Neural cell (in vitro differentiated cells): ENCODE data around the gene CFAP61. TPM values are rescaled to one million over a fixed set of nuclear protein-coding genes. Genes with fewer than 3 reads are reported as not detected.

Experiments used
- H2AFZ ChIP-seq: fragments of 200-600, 300-800 bp; sonication (generic), shearing (Covaris generic); 2 replicates; pipeline ENCODE4 v1.6.0; 2014; ENCODE audit warnings: low read depth, mild to moderate bottlenecking, antibody characterized with exemption, low read length, moderate library complexity
- H3F3A ChIP-seq: fragments of 200-600 bp; shearing (Covaris generic); 2 replicates; pipeline ENCODE4 v1.6.1; 2016; ENCODE audit warnings: mild to moderate bottlenecking, moderate library complexity, mixed read lengths, antibody characterized with exemption, low read length; ENCODE audit not compliant: insufficient read depth, poor library complexity, severe bottlenecking
- H3K27ac ChIP-seq: fragments of 200-600, 300-800 bp; sonication (generic), shearing (Covaris generic); 2 replicates; pipeline ENCODE4 v1.5.1; 2014; ENCODE audit warnings: mild to moderate bottlenecking, low read length, moderate library complexity
- H3K27me3 ChIP-seq: fragments of 300-800, 200-600 bp; sonication (generic), shearing (Covaris generic); 2 replicates; pipeline ENCODE4 v1.6.0; 2014; ENCODE audit warnings: mild to moderate bottlenecking, low read depth, low read length, moderate library complexity; ENCODE audit not compliant: insufficient read depth
- H3K36me3 ChIP-seq: fragments of 300-800, 200-600 bp; sonication (generic), shearing (Covaris generic); 2 replicates; pipeline ENCODE4 v1.5.1; 2014; ENCODE audit warnings: mild to moderate bottlenecking, antibody characterized with exemption, low read length, moderate library complexity; ENCODE audit not compliant: insufficient read depth
- H3K4me2 ChIP-seq: fragments of 300-800, 200-600 bp; sonication (generic), shearing (Covaris generic); 2 replicates; pipeline ENCODE4 v1.6.0; 2014; ENCODE audit warnings: mild to moderate bottlenecking, low read length
- H3K4me3 ChIP-seq: fragments of 300-800, 200-600 bp; sonication (generic), shearing (Covaris generic); 2 replicates; pipeline ENCODE4 v1.5.1; 2014; ENCODE audit warnings: mild to moderate bottlenecking, low read length, moderate library complexity
- H3K79me2 ChIP-seq: fragments of 200-600 bp; shearing (Covaris generic); replicated peaks from 2 replicates; pipeline ENCODE4 v1.6.0; 2014; ENCODE audit warnings: mild to moderate bottlenecking, low read length, moderate library complexity; ENCODE audit not compliant: insufficient read depth
- H3K9ac ChIP-seq: fragments of 300-800, 200-600 bp; sonication (generic), shearing (Covaris generic); 2 replicates; pipeline ENCODE4 v1.6.1; 2016; ENCODE audit warnings: mild to moderate bottlenecking, low read length, mixed read lengths
- H3K9me2 ChIP-seq: fragments of 200-600 bp; shearing (Covaris generic); 2 replicates; pipeline ENCODE4 v1.6.1; 2016; ENCODE audit warnings: mild to moderate bottlenecking, low read length, mixed read lengths; ENCODE audit not compliant: insufficient read depth
- H3K9me3 ChIP-seq: fragments of 200-600, 300-800 bp; sonication (generic), shearing (Covaris generic); 2 replicates; pipeline ENCODE4 v1.6.1; 2016; ENCODE audit warnings: mild to moderate bottlenecking, mixed run types, low read length, moderate library complexity, mixed read lengths
- H4K20me1 ChIP-seq: fragments of 200-600 bp; shearing (Covaris generic); 2 replicates; pipeline ENCODE4 v1.6.1; 2016; ENCODE audit warnings: mild to moderate bottlenecking, mixed run types; ENCODE audit not compliant: insufficient read depth
- EP300 ChIP-seq: fragments of 450-650 bp; conservative IDR thresholded peaks from 2 replicates; pipeline ENCODE4 v1.6.1; 2014; ENCODE audit warnings: antibody characterized with exemption, mild to moderate bottlenecking, moderate library complexity; ENCODE audit not compliant: poor library complexity, severe bottlenecking
- EZH2 ChIP-seq: fragments of 200-600, 300-800 bp; shearing (Covaris generic), sonication (generic); IDR thresholded peaks from 2 replicates; pipeline ENCODE4 v1.6.1; 2014; ENCODE audit warnings: antibody characterized with exemption, low read length, borderline replicate concordance, mild to moderate bottlenecking; ENCODE audit not compliant: insufficient read depth, poor library complexity, severe bottlenecking
- MXI1 ChIP-seq: fragments of 450-650 bp; conservative IDR thresholded peaks from 2 replicates; pipeline ENCODE4 v1.6.1; 2014; ENCODE audit warnings: antibody characterized with exemption, mild to moderate bottlenecking; ENCODE audit not compliant: poor library complexity, severe bottlenecking
- POLR2AphosphoS5 ChIP-seq: IDR thresholded peaks from 2 replicates; pipeline ENCODE4 v1.6.1; 2012
- RAD21 ChIP-seq: fragments of 450-650 bp; conservative IDR thresholded peaks from 2 replicates; pipeline ENCODE4 v1.6.1; 2014; ENCODE audit warnings: antibody characterized with exemption, mild to moderate bottlenecking, moderate library complexity
- SMC3 ChIP-seq: fragments of 450-650 bp; conservative IDR thresholded peaks from 2 replicates; pipeline ENCODE4 v1.6.1; 2014; ENCODE audit warnings: antibody characterized with exemption, mild to moderate bottlenecking, moderate library complexity; ENCODE audit not compliant: poor library complexity
- TAF1 ChIP-seq: IDR thresholded peaks from 2 replicates; pipeline ENCODE4 v1.6.1; 2012; ENCODE audit warnings: low read depth
- polyA plus RNA-seq: library from polyadenylated mRNA; depleted of rRNA; stranded (reverse); fragments of >200 nt; gene quantifications from 2 replicates; pipeline ENCODE4 v1.2.3, GENCODE V29; 2014
- TF ChIP-seq, protein P1 (sequence below): fragments of 450-650 bp; IDR thresholded peaks from 2 replicates; pipeline ENCODE4 v1.5.1; 2014; ENCODE audit warnings: antibody characterized with exemption, mild to moderate bottlenecking, moderate library complexity; ENCODE audit not compliant: poor library complexity, severe bottlenecking
- TF ChIP-seq, protein P2 (sequence below): IDR thresholded peaks from 2 replicates; pipeline ENCODE4 v1.6.1; 2012; ENCODE audit warnings: borderline replicate concordance

CFAP61 gene
- polyA plus RNA-seq, 1 donor from 2014 or later: 0.42 TPM

DNA sequence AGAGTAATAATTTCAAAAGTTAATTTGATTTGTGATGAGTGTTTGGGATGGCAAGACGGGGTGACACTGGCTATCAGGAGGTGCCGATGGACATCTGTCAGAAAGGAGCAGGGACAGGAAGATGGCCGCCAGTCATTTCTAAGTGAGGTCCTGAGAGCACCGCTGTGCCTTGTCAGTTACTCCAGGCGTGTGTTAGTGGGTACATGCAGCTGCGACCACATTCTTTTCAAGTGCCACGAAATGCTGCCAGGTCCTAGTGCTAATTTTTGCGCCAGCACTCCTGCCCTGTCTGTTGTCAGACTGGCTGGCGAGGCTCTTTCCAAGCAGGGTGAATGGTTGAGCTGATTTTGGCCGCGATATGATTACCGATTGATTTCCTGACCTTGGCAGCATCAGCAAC lies 251.0 kb downstream of the CFAP61 start:
- H3K36me3 ChIP-seq: no peaks in the 10 kb centered on the region
- H3K9ac ChIP-seq: no peak overlapping the region
- no peak overlapping the region for H2AFZ ChIP-seq
- no peak overlapping the region for H3K27ac ChIP-seq
- no peak overlapping the region for H3K4me3 ChIP-seq
- no peaks in the 10 kb centered on the region for H3F3A ChIP-seq
- H3K79me2 ChIP-seq: no peaks in the 10 kb centered on the region
- H3K9me2 ChIP-seq: no peaks in the 10 kb centered on the region
- TF ChIP-seq TAF1 (no peak), MXI1 (no peak), SMC3 (no peak), EZH2 (no peak), RAD21 (no peak), EP300 (no peak), POLR2AphosphoS5 (no peak)
- TF ChIP-seq, protein P1, sequence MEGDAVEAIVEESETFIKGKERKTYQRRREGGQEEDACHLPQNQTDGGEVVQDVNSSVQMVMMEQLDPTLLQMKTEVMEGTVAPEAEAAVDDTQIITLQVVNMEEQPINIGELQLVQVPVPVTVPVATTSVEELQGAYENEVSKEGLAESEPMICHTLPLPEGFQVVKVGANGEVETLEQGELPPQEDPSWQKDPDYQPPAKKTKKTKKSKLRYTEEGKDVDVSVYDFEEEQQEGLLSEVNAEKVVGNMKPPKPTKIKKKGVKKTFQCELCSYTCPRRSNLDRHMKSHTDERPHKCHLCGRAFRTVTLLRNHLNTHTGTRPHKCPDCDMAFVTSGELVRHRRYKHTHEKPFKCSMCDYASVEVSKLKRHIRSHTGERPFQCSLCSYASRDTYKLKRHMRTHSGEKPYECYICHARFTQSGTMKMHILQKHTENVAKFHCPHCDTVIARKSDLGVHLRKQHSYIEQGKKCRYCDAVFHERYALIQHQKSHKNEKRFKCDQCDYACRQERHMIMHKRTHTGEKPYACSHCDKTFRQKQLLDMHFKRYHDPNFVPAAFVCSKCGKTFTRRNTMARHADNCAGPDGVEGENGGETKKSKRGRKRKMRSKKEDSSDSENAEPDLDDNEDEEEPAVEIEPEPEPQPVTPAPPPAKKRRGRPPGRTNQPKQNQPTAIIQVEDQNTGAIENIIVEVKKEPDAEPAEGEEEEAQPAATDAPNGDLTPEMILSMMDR: no peak
- TF ChIP-seq, protein P2, sequence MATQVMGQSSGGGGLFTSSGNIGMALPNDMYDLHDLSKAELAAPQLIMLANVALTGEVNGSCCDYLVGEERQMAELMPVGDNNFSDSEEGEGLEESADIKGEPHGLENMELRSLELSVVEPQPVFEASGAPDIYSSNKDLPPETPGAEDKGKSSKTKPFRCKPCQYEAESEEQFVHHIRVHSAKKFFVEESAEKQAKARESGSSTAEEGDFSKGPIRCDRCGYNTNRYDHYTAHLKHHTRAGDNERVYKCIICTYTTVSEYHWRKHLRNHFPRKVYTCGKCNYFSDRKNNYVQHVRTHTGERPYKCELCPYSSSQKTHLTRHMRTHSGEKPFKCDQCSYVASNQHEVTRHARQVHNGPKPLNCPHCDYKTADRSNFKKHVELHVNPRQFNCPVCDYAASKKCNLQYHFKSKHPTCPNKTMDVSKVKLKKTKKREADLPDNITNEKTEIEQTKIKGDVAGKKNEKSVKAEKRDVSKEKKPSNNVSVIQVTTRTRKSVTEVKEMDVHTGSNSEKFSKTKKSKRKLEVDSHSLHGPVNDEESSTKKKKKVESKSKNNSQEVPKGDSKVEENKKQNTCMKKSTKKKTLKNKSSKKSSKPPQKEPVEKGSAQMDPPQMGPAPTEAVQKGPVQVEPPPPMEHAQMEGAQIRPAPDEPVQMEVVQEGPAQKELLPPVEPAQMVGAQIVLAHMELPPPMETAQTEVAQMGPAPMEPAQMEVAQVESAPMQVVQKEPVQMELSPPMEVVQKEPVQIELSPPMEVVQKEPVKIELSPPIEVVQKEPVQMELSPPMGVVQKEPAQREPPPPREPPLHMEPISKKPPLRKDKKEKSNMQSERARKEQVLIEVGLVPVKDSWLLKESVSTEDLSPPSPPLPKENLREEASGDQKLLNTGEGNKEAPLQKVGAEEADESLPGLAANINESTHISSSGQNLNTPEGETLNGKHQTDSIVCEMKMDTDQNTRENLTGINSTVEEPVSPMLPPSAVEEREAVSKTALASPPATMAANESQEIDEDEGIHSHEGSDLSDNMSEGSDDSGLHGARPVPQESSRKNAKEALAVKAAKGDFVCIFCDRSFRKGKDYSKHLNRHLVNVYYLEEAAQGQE: no peak
- H3K4me2 ChIP-seq: no peak overlapping the region
- no peaks in the 10 kb centered on the region for H3K27me3 ChIP-seq
- no peaks in the 10 kb centered on the region for H4K20me1 ChIP-seq
- H3K9me3 ChIP-seq: no peaks in the 10 kb centered on the region

DNA sequence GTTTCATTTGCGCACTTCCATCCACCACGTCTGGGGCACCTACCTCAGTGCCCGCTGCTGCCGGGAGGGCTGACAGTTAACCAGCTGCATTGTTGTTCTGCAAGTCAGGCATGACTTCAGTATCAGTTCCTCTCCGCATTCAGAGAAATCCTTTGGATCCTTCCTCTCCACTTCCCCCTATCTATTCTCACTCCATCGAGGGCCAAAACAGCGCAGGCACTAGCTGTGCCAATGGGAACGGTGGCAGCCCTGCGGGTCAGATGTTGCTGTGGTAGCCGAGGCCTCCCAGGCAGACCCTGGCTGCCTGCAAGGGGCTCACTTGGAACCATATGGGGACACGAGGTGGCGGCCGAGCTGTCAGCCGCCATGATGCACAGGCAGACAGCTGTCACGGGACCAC lies 251.4 kb downstream of the CFAP61 start:
- Histone ChIP-seq H3K79me2 (no peaks in the 10 kb centered on the region), H3K4me2 (no peak overlapping the region), H3K27ac (no peak overlapping the region), H3K36me3 (no peaks in the 10 kb centered on the region), H3K9me2 (no peaks in the 10 kb centered on the region), H3F3A (no peaks in the 10 kb centered on the region), H3K27me3 (no peaks in the 10 kb centered on the region), H2AFZ (no peak overlapping the region), H3K9me3 (no peaks in the 10 kb centered on the region), H3K4me3 (no peak overlapping the region), H3K9ac (no peak overlapping the region), H4K20me1 (no peaks in the 10 kb centered on the region)
- no peak for TF ChIP-seq SMC3
- no peak for TF ChIP-seq EZH2
- no peak for TF ChIP-seq POLR2AphosphoS5
- no peak for TF ChIP-seq MXI1
- TF ChIP-seq, protein P1: no peak
- TF ChIP-seq, protein P2: no peak
- no peak for TF ChIP-seq EP300
